ENCODE data around the gene DAAM1. TPM values are rescaled to one million over a fixed set of nuclear protein-coding genes. Genes with fewer than 3 reads are reported as not detected.

DAAM1 gene
- polyA plus RNA-seq, 5 donors, result 33.6 to 64.3 (median 55.8) TPM

- DNase-seq, result no peak
Measured at GRCh38 chr14:59284059-59284458, 95.6 kb downstream of the DAAM1 start.

- no peak for DNase-seq
Measured at GRCh38 chr14:59292028-59292427, 103.6 kb downstream of the DAAM1 start.

DNA sequence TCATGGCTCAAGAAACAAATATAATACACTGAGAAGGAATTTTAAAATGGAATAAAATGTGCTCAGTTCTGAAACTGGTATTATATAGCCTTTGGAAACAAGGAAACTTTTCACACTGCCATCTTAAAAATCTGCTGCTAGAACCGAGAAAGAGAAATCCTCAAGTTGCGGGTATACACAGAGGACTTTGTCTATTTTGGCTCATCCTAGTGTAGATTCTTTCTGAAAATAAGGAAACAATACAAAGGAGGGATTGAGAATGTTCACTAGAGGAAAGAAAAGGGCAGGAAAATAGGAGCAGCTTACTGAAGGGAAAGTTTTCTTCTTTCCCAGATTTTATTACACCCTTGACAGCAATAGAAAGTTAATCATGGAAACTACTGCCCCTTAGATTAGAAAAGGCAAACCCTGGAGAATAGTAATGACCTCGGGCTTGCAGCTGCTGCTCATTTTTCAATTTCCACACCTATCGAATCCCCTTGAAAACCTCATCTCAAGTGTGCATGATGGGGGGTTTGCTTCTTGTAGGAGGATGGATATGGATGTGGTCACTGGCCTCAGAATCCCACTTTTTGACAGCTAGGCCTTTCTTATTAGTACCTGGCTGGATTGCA lies 104.6 kb downstream of the DAAM1 start:
- no peak for DNase-seq

GRCh38 chr14:59293935-59294661 lies 105.6 kb downstream of the DAAM1 start:
- DNase-seq, result no peak

GRCh38 chr14:59294662-59294992 lies 106.2 kb downstream of the DAAM1 start:
- no peak for DNase-seq

DNA sequence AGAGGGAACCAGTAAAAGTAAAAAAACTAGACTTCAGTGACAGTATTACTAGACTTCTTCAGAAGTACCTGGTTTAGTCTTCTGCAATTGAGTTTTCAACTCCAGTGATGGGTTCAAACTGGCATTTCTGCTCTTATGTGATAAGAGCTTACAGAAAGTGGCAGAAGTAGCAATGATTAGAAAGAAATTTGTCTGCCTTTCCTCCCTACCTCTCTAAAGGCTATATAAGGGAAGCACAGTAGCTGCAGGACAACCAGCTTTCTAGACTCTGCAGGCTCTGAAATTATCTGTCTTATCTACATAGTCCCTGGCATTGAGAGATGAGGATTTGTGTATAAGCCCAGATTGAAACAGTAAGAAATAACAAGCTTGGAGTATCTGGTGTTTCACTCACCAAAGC lies 107.5 kb downstream of the DAAM1 start:
- no peak for DNase-seq

GRCh38 chr14:59296508-59296907 lies 108.0 kb downstream of the DAAM1 start:
- no peak for DNase-seq

GRCh38 chr14:59297071-59297776 lies 108.8 kb downstream of the DAAM1 start:
- no peak for DNase-seq

DNA sequence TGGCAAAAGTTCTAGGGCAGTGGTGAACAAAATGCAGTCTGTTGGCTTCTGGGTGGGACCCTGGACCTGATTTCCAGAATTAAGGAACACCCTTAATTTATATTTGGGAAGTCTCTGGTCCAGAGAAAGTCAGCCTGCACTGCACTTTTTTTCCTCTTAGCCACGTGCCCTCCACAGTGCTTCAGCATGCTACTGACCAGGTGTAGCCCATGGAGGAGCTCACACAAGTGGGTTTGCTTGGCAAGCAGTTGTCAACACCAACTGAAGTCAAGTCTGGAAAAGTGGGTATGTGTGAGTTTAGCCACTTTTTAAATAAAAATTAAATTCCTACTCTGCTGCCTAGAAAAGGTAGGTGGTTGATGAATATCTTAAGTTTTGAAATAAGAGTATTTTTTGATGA lies 111.3 kb downstream of the DAAM1 start:
- DNase-seq, result no peak

- DNase-seq, result no peak
Measured at GRCh38 chr14:59301354-59301753, 112.9 kb downstream of the DAAM1 start.

DNA sequence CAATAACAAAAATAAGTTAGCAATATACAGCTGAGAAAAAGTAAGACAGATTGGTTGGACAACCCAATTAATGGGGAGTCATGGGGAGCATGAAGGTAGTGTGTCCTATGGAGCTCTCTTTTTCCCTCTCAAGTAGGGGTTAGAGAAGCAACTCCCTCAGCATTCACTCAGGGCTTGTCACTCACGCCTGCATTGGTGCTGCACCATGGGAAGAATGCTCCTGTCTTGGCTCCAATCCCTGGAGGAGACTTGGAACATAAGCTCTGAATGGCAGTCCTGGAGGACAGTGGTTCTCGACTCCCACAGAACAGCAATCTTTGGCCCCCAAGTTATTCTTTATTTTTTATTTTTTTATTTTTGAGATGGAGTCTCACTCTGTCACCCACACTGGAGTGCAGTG lies 113.8 kb downstream of the DAAM1 start:
- DNase-seq, result no peak

GRCh38 chr14:59303216-59303615 lies 114.7 kb downstream of the DAAM1 start:
- no peak for DNase-seq

GRCh38 chr14:59305231-59305630 lies 116.8 kb downstream of the DAAM1 start:
- no peak for DNase-seq

DNA sequence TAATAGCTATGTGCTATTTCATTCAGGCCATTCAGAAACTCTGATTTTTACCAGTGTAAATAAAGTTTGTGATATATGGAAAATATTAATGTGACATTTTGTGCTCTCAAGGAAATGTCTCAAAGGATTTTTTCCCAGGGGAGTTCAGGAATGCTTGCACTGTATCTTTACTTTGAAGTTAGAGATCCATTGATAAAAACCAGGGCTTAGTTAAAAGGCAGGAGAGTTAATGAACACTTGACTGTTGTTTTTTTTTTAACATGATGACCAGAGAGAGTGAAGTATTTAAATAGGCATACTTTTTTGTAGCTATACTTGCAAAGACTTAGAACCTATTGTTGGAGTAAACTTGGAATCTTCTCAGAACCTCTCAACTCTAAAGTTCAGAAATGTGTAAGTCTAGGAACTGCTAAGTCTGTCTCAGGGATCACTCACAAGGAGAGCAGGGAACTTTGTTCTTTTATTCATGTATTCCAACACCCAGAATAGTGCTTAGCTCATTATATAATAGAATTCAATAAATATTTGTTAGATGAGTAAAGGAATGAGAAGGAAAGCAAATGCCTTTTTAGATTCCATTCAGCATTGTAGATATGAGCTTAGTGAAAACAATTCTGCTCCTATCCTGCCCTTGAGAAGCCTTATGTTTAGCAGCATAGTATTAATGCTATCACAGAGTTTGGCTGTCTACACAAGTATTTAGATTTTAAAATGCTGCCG lies 117.5 kb downstream of the DAAM1 start:
- DNase-seq, result no peak

GRCh38 chr14:59306775-59307174 lies 118.3 kb downstream of the DAAM1 start:
- DNase-seq, result no peak

GRCh38 chr14:59308086-59308485 lies 119.6 kb downstream of the DAAM1 start:
- no peak for DNase-seq

DNA sequence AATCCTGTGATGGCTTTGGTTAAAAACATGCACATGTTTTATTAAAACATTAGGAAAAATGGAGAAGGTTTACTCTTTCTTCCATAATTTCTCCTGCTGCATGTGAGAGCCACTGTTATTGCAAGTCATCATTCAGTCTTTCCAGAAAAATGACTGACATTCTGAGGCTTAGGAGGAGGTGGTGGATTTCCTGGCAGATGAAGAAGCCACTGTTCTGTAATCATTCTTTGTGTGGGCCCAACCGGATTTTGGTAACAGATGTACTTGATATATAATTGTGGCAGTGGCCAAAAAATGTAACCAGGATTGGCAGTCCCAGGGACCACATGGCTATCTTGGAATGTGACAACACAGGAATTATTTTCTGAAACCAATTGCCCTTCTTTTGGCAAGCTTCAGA lies 120.2 kb downstream of the DAAM1 start:
- DNase-seq, result no peak

DNA sequence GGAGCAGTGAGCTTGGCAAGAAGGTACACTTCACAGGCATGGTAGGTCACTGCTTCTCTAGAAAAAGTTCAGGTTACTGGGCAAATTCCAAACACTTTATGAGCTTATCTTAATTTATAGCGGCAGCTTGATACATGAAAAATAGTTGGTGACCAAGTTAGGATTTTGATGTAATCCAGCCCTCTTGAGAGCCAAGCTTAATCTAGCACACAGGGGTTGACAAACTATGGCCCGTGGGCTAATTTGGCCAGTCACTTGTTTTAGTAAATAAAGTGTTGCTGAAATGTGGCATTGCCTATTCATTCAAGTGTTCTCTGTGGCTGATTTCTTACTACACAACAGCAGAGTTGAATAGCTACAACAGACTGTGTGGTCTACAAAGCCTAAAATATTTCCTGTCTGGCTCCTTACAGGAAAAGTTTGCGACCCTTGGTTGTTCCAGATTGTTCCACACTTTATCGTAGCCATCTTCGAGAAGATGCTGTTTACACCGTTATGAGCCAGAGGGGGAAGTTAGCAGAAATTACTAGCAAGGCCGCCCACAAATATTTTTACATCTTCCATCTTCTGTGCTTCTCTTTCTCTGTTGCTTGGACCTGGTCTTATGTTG lies 120.9 kb downstream of the DAAM1 start:
- no peak for DNase-seq

- no peak for DNase-seq
Measured at GRCh38 chr14:59310633-59311032, 122.2 kb downstream of the DAAM1 start.

GRCh38 chr14:59311723-59312122 lies 123.3 kb downstream of the DAAM1 start:
- DNase-seq, result no peak

GRCh38 chr14:59313144-59313651 lies 124.7 kb downstream of the DAAM1 start:
- DNase-seq, result no peak
